Omental fat pad (tissue), 4 donors: Measurements from ENCODE around the gene ABLIM2. TPM values are rescaled to one million over a fixed set of nuclear protein-coding genes. Genes with fewer than 3 reads are reported as not detected.

Source experiments
- ATAC-seq: fragments of 150-250 bp; one replicate; pipeline ENCODE4 v1.9.1; 2016; ENCODE audit warnings: mild to moderate bottlenecking, moderate library complexity; ENCODE audit not compliant: low FRiP score
- DNase-seq: peaks from one replicate; pipeline ENCODE4 v3.0.0-alpha.2; 2019; ENCODE audit warnings: low spot score
- CTCF ChIP-seq, 3 donors: fragments of 450-650 bp; IDR thresholded peaks; one replicate each; pipeline ENCODE4 v1.5.1; 2016 to 2017; ENCODE audit warnings: antibody characterized with exemption in 3 of 3, mild to moderate bottlenecking in 3 of 3, moderate library complexity in 2 of 3
- total RNA-seq, 4 donors: library from RNA; depleted of rRNA; stranded (reverse); fragments of >200 nt; gene quantifications; one replicate each; pipeline ENCODE4 v1.1.0, GENCODE V29; 2016

ABLIM2 gene
- total RNA-seq, 4 donors from 2014 or later, result 10.1 to 34.2 (median 13.7) TPM

- no peak for TF ChIP-seq CTCF (IDR thresholded peaks at IDR 0.05)
Observed at GRCh38 chr4:8136972-8137710, 21.5 kb downstream of the ABLIM2 start.

GRCh38 chr4:8136529-8136928, 22.1 kb downstream of the ABLIM2 start:
- TF ChIP-seq CTCF (IDR thresholded peaks at IDR 0.05), result no peak
- no peak for ATAC-seq
- no peak for DNase-seq

More at GRCh38 chr4:8136972-8137710, 21.5 kb downstream of the ABLIM2 start:
- ATAC-seq, result no peak
- DNase-seq, result no peak

- DNase-seq, result no peak
- no peak for ATAC-seq
- no peak for TF ChIP-seq CTCF (IDR thresholded peaks at IDR 0.05)
Observed at GRCh38 chr4:8135666-8136065, 22.9 kb downstream of the ABLIM2 start.

GRCh38 chr4:8133897-8134563, 24.6 kb downstream of the ABLIM2 start:
- ATAC-seq (no peak), DNase-seq (no peak)
- no peak for TF ChIP-seq CTCF (IDR thresholded peaks at IDR 0.05)

- DNase-seq, result no peak
Observed at GRCh38 chr4:8132947-8133705, 25.5 kb downstream of the ABLIM2 start.

GRCh38 chr4:8132400-8132799, 26.2 kb downstream of the ABLIM2 start:
- DNase-seq, result no peak
- ATAC-seq, result no peak
- no peak for TF ChIP-seq CTCF (IDR thresholded peaks at IDR 0.05)

More at GRCh38 chr4:8132947-8133705, 25.5 kb downstream of the ABLIM2 start:
- TF ChIP-seq CTCF (IDR thresholded peaks at IDR 0.05), result no peak
- ATAC-seq, result no peak
